Erythroblast (primary cell): ENCODE measurements around the gene NANOG.
"Not testable (repeated sequence)": the region's sequence is repeated elsewhere in the genome, so short reads cannot be mapped to it uniquely, and the experiment has no call there.

Experiments
- DNase-seq, 2 experiments: peaks; one replicate each; lab custom pipeline; 2025; lab: John Stamatoyannopoulos, UW
- GATA1 ChIP-seq: IDR thresholded peaks from 2 replicates; pipeline ENCODE4 v1.6.1; 2011; ENCODE audit warnings: low read depth, mild to moderate bottlenecking, control low read depth, low read length, moderate library complexity
- POLR2A ChIP-seq: IDR thresholded peaks from 2 replicates; pipeline ENCODE4 v1.6.1; 2011; ENCODE audit warnings: mild to moderate bottlenecking, low read length

Gene NANOG

DNA sequence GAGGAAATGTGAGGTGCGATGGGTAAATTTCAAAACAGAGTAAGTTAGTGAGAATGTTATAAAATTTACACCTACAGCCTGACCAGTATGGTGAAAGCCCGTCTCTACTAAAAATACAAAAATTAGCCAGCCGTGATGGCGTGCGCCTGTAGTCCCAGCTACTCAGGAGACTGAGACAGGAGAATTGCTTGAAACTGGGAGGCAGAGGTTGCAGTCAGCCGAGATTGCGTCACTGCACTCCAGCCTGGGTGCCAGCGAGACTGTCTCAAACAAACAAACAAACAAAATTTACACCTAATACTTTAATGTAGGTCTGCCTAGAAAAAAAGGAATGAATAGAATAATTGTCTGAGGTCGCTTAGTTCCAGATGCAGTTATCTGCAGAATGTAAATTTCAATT is 45.9 kb downstream of the NANOG start:
- TF ChIP-seq POLR2A: no peak
- TF ChIP-seq GATA1: no peak
- DNase-seq: no peak

- TF ChIP-seq POLR2A: no peak
- TF ChIP-seq GATA1: no peak
- DNase-seq: no peak
Observed at GRCh38 chr12:7835766-7836165, 46.6 kb downstream of the NANOG start.

GRCh38 chr12:7837366-7837765 is 48.2 kb downstream of the NANOG start:
- DNase-seq: no peak
- TF ChIP-seq GATA1 (no peak), POLR2A (no peak)

DNA sequence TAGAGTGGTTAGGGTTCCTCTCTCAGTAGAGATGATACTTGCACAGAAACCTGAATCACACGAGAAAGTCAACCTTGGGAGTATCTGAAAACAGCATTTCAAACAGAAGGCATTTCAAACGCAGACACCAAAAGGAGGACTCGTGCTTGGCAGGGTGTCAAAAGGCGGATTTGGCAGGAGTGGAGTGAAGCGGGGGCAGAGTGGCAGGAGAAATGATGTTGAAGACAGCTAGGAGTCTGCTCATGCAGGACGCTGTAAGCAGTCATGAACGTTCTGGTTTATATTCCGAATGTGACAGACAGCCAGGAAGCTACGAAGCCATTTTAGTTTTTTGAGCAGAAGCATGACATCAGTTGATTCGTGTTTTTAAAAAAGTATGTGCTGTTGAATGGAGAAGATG is 50.0 kb downstream of the NANOG start:
- DNase-seq: not testable (repeated sequence)

GRCh38 chr12:7839848-7840247 is 50.6 kb downstream of the NANOG start:
- DNase-seq: not testable (repeated sequence)

- peak in 1 of 2 experiments; percentile 7 for DNase-seq
Observed at GRCh38 chr12:7842444-7842843, 53.2 kb downstream of the NANOG start.

GRCh38 chr12:7843149-7843548 is 53.9 kb downstream of the NANOG start:
- DNase-seq: not testable (repeated sequence)

- DNase-seq: peak in 1 of 2 experiments; percentile 46
Observed at GRCh38 chr12:7843583-7843982, 54.4 kb downstream of the NANOG start.

- DNase-seq: peak; percentile 46 to 68
- TF ChIP-seq POLR2A (no peak), GATA1 (no peak)
Observed at GRCh38 chr12:7844116-7844515, 54.9 kb downstream of the NANOG start.

DNA sequence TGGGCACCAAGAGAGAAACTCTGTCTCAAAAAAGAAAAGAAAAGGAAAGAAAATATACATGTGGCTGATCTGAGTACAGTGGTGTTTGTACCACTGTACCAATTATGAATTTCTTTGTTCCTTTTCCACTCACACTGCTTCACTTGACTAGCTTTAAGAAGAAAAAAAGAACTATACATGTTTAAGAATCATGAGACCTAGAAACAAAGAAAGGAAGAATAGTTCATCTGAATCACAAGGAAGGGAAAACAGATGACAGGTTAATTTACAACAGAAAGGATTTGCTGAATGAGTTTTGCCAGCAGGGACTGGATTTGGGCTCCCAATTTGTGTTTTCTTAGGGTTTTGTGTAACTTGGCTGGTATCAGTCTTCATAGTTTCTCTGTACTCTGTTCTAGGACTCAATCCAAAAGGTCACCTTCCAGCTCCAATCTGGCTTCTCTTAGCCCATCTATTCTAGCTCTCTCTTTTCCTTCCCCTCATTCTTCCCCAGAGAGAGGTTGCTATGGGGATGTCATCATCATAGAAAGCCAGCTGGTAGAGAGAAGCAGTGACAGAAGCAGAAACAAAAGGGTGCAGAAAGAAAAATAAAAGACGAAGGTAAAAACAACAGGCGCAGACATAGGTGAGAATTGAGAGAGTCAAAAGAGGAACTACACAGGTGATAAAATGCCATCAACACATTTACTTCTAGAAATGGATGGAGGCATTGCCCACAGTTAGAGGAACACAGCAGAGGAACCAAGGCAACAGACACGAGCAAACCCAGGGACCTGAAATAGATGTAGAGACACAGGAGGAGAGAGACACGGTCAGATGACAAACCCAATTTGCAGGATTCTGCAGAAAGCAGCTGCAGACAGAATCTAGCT is 58.3 kb downstream of the NANOG start:
- not testable (repeated sequence) for DNase-seq

DNA sequence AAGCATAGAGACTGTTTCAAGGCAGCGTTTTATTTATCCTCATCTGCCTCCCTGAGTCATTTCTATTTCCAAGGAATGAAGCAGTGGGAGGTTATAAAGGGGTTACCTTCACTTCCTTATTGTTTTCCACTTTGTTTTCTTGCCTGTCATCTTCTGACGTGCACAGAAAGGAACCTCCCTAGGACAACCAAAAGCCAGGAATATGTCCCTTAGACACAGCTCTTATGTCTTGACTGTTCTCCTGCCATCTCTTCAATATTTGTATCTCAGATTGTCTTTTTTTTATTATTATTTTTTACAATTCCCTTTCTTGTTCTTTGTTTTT is 58.9 kb downstream of the NANOG start:
- DNase-seq: not testable (repeated sequence)
